Subcutaneous adipose tissue (tissue), 4 donors: ENCODE measurements around the gene TNNT3. TPM values are rescaled to one million over a fixed set of nuclear protein-coding genes. Genes with fewer than 3 reads are reported as not detected.

Experiments used
- total RNA-seq, 4 donors: library from RNA; depleted of rRNA; stranded (reverse); fragments of >200 nt; gene quantifications; one replicate each; pipeline ENCODE4 v1.1.0, GENCODE V29; 2016
- TF ChIP-seq, protein P1 (sequence below): fragments of 450-650 bp; IDR thresholded peaks from one replicate; pipeline ENCODE4 v1.5.1; 2016; ENCODE audit warnings: low read depth, mild to moderate bottlenecking, control low read depth, antibody characterized with exemption, moderate library complexity

TNNT3 gene
- total RNA-seq, 4 donors from 2014 or later: 7.7 to 29.0 (median 10.2) TPM

- TF ChIP-seq, protein P1, sequence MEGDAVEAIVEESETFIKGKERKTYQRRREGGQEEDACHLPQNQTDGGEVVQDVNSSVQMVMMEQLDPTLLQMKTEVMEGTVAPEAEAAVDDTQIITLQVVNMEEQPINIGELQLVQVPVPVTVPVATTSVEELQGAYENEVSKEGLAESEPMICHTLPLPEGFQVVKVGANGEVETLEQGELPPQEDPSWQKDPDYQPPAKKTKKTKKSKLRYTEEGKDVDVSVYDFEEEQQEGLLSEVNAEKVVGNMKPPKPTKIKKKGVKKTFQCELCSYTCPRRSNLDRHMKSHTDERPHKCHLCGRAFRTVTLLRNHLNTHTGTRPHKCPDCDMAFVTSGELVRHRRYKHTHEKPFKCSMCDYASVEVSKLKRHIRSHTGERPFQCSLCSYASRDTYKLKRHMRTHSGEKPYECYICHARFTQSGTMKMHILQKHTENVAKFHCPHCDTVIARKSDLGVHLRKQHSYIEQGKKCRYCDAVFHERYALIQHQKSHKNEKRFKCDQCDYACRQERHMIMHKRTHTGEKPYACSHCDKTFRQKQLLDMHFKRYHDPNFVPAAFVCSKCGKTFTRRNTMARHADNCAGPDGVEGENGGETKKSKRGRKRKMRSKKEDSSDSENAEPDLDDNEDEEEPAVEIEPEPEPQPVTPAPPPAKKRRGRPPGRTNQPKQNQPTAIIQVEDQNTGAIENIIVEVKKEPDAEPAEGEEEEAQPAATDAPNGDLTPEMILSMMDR: no peak
Observed at GRCh38 chr11:1920128-1920908, 815 bp downstream of the TNNT3 start.

GRCh38 chr11:1920909-1921573, 1.5 kb downstream of the TNNT3 start:
- TF ChIP-seq, protein P1: no peak

GRCh38 chr11:1921574-1922141, 2.2 kb downstream of the TNNT3 start:
- TF ChIP-seq, protein P1: no peak

- TF ChIP-seq, protein P1: no peak
Observed at GRCh38 chr11:1922481-1923081, 3.1 kb downstream of the TNNT3 start.

- TF ChIP-seq, protein P1: no peak
Observed at GRCh38 chr11:1923201-1923956, 3.9 kb downstream of the TNNT3 start.

DNA sequence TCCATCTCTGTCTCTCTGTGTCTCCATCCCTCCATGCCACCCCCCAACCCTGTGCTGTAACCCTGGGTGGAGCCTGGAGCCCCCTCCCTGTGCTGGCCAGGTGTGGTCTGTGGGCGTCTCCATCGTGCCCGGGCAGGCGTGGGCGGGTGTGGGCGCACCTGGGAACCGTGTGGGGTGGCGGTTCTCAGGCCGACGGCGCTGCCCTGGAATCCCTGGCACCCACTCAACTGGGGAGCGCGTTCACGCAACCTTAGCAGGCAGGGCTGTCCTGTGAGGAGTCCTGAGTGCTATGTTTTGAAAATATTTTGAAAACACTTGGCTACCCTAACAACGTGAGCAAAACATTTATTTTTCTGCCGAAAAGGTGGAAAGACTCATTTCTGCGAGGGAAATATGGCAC, 4.7 kb downstream of the TNNT3 start:
- TF ChIP-seq, protein P1: no peak
